ENCODE results near the gene CACNA1B. TPM values are rescaled to one million over a fixed set of nuclear protein-coding genes. Genes with fewer than 3 reads are reported as not detected.

Gene CACNA1B
- polyA plus RNA-seq, 1 of the 3 experiments (the other 2 are of a cell fraction), result 0.03 TPM

DNA sequence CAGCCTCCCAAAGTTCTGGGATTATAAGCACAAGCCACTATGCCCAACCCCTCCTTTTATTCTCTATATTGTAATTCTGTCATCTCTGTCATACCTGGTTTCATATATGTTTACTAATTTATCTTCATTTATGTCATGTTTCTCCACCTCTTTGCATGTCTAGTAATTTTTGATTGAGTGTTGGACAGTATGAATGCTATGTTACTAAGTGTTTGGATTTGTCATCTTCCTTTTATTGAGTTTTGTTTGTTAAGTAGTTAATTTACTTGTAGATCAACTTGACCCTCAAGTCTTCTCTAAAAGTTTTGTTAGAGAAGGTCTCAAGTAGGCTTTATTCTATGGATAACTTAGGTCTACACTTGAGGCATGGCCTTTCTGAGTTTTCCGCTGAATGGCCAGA, 17.2 kb upstream of the CACNA1B start:
- H3K27me3 ChIP-seq (ENCODE audit: insufficient read depth), result no peaks in the 10 kb centered on the region
- WGBS (ENCODE audit: low lambda C conversion rate), result 50% methylated on average over 1 of the region's 1 CpG
- no peak overlapping the region for H2AFZ ChIP-seq (ENCODE audit: low read depth)
- CTCF ChIA-PET, result interaction anchor here (0.6 kb wide), 1 partner anchor 273 kb away, joined by 3 read pairs; no protein-coding TSS in a partner anchor
- no peak overlapping the region for H3K9ac ChIP-seq
- no peak for DNase-seq
- H3K36me3 ChIP-seq (replicated peaks in 1 of 2; ENCODE audit: control insufficient read depth in 1 of 2, insufficient read depth in 2 of 2, low read length in 1 of 2), result no peaks in the 10 kb centered on the region
- H3K9me2 ChIP-seq, result no peaks in the 10 kb centered on the region
- H3K4me2 ChIP-seq, result no peak overlapping the region
- H4K20me1 ChIP-seq (ENCODE audit: insufficient read depth), result no peaks in the 10 kb centered on the region
- TF ChIP-seq SMC3 (IDR thresholded peaks at IDR 0.05; ENCODE audit: low read depth, low read length), result no peak
- no peak for TF ChIP-seq JUND (IDR thresholded peaks at IDR 0.05)
- TF ChIP-seq, protein P1, sequence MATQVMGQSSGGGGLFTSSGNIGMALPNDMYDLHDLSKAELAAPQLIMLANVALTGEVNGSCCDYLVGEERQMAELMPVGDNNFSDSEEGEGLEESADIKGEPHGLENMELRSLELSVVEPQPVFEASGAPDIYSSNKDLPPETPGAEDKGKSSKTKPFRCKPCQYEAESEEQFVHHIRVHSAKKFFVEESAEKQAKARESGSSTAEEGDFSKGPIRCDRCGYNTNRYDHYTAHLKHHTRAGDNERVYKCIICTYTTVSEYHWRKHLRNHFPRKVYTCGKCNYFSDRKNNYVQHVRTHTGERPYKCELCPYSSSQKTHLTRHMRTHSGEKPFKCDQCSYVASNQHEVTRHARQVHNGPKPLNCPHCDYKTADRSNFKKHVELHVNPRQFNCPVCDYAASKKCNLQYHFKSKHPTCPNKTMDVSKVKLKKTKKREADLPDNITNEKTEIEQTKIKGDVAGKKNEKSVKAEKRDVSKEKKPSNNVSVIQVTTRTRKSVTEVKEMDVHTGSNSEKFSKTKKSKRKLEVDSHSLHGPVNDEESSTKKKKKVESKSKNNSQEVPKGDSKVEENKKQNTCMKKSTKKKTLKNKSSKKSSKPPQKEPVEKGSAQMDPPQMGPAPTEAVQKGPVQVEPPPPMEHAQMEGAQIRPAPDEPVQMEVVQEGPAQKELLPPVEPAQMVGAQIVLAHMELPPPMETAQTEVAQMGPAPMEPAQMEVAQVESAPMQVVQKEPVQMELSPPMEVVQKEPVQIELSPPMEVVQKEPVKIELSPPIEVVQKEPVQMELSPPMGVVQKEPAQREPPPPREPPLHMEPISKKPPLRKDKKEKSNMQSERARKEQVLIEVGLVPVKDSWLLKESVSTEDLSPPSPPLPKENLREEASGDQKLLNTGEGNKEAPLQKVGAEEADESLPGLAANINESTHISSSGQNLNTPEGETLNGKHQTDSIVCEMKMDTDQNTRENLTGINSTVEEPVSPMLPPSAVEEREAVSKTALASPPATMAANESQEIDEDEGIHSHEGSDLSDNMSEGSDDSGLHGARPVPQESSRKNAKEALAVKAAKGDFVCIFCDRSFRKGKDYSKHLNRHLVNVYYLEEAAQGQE (IDR thresholded peaks at IDR 0.05; ENCODE audit: low read depth, low read length), result no peak
- TF ChIP-seq NFIC (IDR thresholded peaks at IDR 0.05; ENCODE audit: borderline replicate concordance), result no peak
- no peak for TF ChIP-seq EZH2phosphoT487 (IDR thresholded peaks at IDR 0.05; ENCODE audit: borderline replicate concordance, low read depth)
- TF ChIP-seq NRF1 (IDR thresholded peaks at IDR 0.05; ENCODE audit: low read depth, low read length), result no peak
- TF ChIP-seq, protein P2, sequence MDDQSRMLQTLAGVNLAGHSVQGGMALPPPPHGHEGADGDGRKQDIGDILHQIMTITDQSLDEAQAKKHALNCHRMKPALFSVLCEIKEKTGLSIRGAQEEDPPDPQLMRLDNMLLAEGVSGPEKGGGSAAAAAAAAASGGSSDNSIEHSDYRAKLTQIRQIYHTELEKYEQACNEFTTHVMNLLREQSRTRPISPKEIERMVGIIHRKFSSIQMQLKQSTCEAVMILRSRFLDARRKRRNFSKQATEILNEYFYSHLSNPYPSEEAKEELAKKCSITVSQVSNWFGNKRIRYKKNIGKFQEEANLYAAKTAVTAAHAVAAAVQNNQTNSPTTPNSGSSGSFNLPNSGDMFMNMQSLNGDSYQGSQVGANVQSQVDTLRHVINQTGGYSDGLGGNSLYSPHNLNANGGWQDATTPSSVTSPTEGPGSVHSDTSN (IDR thresholded peaks at IDR 0.05), result no peak
- TF ChIP-seq ELF1 (IDR thresholded peaks at IDR 0.05), result no peak
- no peak for TF ChIP-seq TEAD4 (IDR thresholded peaks at IDR 0.05; ENCODE audit: borderline replicate concordance, insufficient read depth)
- TF ChIP-seq, protein P3, sequence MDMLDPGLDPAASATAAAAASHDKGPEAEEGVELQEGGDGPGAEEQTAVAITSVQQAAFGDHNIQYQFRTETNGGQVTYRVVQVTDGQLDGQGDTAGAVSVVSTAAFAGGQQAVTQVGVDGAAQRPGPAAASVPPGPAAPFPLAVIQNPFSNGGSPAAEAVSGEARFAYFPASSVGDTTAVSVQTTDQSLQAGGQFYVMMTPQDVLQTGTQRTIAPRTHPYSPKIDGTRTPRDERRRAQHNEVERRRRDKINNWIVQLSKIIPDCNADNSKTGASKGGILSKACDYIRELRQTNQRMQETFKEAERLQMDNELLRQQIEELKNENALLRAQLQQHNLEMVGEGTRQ (IDR thresholded peaks at IDR 0.05; ENCODE audit: borderline replicate concordance, low read depth, low read length), result no peak
- TF ChIP-seq GABPA (IDR thresholded peaks at IDR 0.05; ENCODE audit: low read depth), result no peak
- no peak for TF ChIP-seq POLR2AphosphoS5 (IDR thresholded peaks at IDR 0.05; ENCODE audit: low read depth, low read length)
- H3K79me2 ChIP-seq (ENCODE audit: insufficient read depth), result no peaks in the 10 kb centered on the region
- H3K4me1 ChIP-seq (ENCODE audit: control insufficient read depth in 1 of 2, insufficient read depth in 2 of 2, low read depth in 1 of 2, low read length in 1 of 2), result peaks cover 0 to 8% of the 10 kb centered on the region in 2 experiments; a peak in 1 of 4 replicates
- no peak overlapping the region for H3K4me3 ChIP-seq (ENCODE audit: low read depth in 2 of 2, low read length in 1 of 2)
- POLR2A ChIA-PET, result no interaction called here
- H3F3A ChIP-seq (replicated peaks; ENCODE audit: insufficient read depth), result no peaks in the 10 kb centered on the region
- H3K9me3 ChIP-seq, result no peaks in the 10 kb centered on the region
- no peak overlapping the region for H3K27ac ChIP-seq (ENCODE audit: low read depth in 2 of 2, low read length in 1 of 2)

Measured in SK-N-SH (cell line).